Psoas muscle (tissue), 8 donors: ENCODE measurements around the gene RARRES2. TPM values are rescaled to one million over a fixed set of nuclear protein-coding genes. Genes with fewer than 3 reads are reported as not detected.
"Not testable (repeated sequence)": the region's sequence is repeated elsewhere in the genome, so short reads cannot be mapped to it uniquely, and the experiment has no call there.

ENCODE experiments used
- ATAC-seq, 4 donors: fragments of 200-7000 bp; cut with Tn5 transposase; one replicate each; pipeline ENCODE4 v1.9.1; 2020; ENCODE audit warnings: moderate library complexity in 3 of 4, mild to moderate bottlenecking in 2 of 4
- DNase-seq, 2 donors: peaks; one replicate each; pipeline ENCODE4 v3.0.0-alpha.2; 2020
- H3K27ac ChIP-seq: fragments of 200-600 bp; one replicate; pipeline ENCODE4 v1.8.0; 2022
- H3K27me3 ChIP-seq, 3 donors: fragments of 200-600 bp in 1 of 3; one replicate each; pipeline versions ENCODE4 v1.6.1 to v1.8.0; 2013 to 2022; ENCODE audit warnings: low read length in 2 of 3, mild to moderate bottlenecking in 2 of 3, moderate library complexity in 1 of 3; ENCODE audit not compliant: insufficient read depth in 3 of 3
- H3K36me3 ChIP-seq, 2 donors: fragments of 200-600 bp in 1 of 2; one replicate each; pipeline versions ENCODE4 v1.6.1 to v1.8.0; 2013 to 2022; ENCODE audit warnings: low read depth in 1 of 2, mild to moderate bottlenecking in 1 of 2, moderate library complexity in 1 of 2; ENCODE audit not compliant: insufficient read depth in 1 of 2
- H3K4me1 ChIP-seq: fragments of 200-600 bp; one replicate; pipeline ENCODE4 v1.8.0; 2022
- H3K4me3 ChIP-seq: fragments of 200-600 bp; one replicate; pipeline ENCODE4 v1.8.0; 2022; ENCODE audit warnings: mild to moderate bottlenecking
- H3K9me3 ChIP-seq: fragments of 200-600 bp; one replicate; pipeline ENCODE4 v1.8.0; 2022
- WGBS, 3 donors: extraction: QIAGEN DNeasy Blood & Tissue Kit; methylation state at CpG; one replicate each; pipeline versions ENCODE4 v1.1.6 to v1.1.7; 2013; 5-methylcytosine and 5-hydroxymethylcytosine counted together
- intact Hi-C, 2 donors: fragments of 100-400 bp; cut with DNase I; formaldehyde crosslinking; loops; one replicate each; pipeline versions ENCODE4 v1.11.0 to v1.14.2; 2022
- polyA plus RNA-seq, 3 donors: library from polyadenylated mRNA; stranded (reverse); fragments of 200-250 nt; gene quantifications; one replicate each; pipeline ENCODE4 v1.2.3, GENCODE V29; 2013
- total RNA-seq, 4 donors: library from RNA; stranded (reverse); fragmentation: NEBNext Ultra II Directional in 2 of 4; extraction: Animal tissue kit (Norgen Biotek cat#: 25700) in 2 of 4; gene quantifications; one replicate each; pipeline versions ENCODE4 v1.2.1 to v1.2.4, GENCODE V29; 2021 to 2023
- donor health status: healthy with polysubstance abuse.
- donor health status: DM: no; HTN: no; CAD: no; lungs with moderate emphysema.
- donor health status: Bipolar disorder and iron deficiency.
- donor health status: healthy.
- donor health status: DM: yes; HTN: yes; CAD: no.
- donor health status: DM: no; HTN: no; CAD: no.
- donor health status: DM: no; HTN: no; CAD: no.
- donor health status: DM: yes; HTN: yes; CAD: no.

Gene RARRES2
- total and polyA plus RNA-seq, 7 donors = 4.1 to 17.9 (median 7.3) TPM

DNA sequence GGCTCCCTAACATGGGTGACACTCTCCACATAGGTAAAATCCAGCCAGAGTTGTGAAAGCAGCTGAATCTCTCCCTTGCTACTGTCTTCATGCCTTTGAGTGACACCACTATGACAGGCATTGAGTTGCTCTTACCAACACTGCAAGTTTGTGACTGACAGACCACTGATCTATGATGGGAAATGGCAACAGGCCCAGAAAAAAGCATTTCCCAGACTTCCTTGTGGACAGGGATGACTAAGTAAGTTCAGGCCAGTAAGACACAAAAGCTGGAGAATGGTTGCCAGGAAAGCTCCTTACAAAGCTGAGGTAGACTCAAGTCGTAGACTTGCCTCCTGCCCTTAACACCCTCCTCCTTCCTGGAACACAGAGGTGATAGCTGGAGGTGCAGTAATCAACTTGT, 38.5 kb downstream of the RARRES2 start:
- H3K4me3 ChIP-seq, H3K27ac ChIP-seq, H3K4me1 ChIP-seq, H3K9me3 ChIP-seq, H3K27me3 ChIP-seq, intact Hi-C loops, H3K36me3 ChIP-seq, DNase-seq: not testable (repeated sequence)
- WGBS, 3 donors = 57 to 70% (median 68%) methylated on average over 1 of the region's 1 CpG
- peak; percentile 76 to 95 (median 78) for ATAC-seq

DNA sequence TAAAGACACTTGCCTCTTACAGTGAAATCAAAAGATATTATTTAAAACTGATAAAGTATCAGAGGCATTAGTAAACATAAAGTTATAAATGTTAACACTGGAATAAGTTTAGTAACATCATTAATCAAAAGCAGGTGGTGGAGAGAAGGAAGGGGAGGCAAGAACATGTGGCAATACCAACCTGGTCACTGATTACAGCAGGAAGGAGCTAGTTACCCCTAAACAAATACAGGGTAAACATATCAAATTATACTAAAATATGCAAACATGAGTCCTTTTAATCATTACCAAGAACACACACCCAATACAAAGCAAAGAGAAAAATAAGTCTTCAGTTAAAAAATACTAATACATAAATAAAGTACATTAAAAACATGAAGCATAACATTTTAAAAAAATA, 43.5 kb downstream of the RARRES2 start:
- H3K27ac ChIP-seq, H3K4me3 ChIP-seq, H3K36me3 ChIP-seq, intact Hi-C loops, H3K9me3 ChIP-seq, H3K4me1 ChIP-seq, H3K27me3 ChIP-seq, ATAC-seq, DNase-seq: not testable (repeated sequence)

DNA sequence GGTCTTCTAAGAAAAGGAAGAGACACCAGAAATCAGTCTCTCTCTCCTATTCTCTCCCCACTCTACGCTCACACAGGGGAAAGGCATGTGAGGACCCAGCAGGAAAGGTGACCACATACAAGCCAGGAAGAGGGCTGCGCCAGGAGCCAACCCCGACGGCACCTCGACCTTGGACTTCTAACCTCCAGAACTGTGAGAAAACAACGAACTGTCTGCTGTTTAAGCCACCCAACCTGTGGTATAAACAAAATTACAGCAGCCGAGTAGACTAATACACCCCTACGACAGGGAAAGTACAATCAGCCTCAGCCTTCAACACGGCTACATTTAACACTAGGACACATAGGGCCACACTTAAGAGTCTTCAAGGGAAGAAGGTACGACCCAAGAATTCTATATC, 44.6 kb downstream of the RARRES2 start:
- DNase-seq, H3K9me3 ChIP-seq, ATAC-seq, H3K36me3 ChIP-seq, H3K27ac ChIP-seq, H3K4me3 ChIP-seq, H3K27me3 ChIP-seq, H3K4me1 ChIP-seq, intact Hi-C loops: not testable (repeated sequence)
- WGBS, 3 donors = 85 to 90% (median 88%) methylated on average over 8 to 9 of the region's 10 CpGs

DNA sequence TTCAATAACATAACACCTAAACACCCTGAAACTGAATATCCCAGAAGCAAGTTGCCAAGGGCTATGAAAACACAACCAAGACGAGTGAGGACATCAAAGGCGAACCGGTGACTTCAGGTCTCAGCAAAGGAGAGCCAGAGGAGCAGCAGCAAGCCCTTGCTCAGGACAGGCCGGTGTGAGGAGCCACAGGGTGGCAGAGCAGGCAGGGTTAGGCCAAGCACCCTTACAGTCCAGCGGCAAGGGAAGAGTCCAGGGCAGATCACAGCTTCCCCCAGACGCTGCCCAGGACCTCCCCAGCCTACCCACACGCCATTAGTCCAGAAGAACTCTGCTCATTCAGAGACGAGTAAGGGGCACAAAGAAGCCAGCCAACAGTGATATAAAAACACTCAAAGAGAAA, 45.8 kb downstream of the RARRES2 start:
- intact Hi-C loops, H3K27me3 ChIP-seq, H3K9me3 ChIP-seq, H3K36me3 ChIP-seq, H3K4me1 ChIP-seq, H3K4me3 ChIP-seq, DNase-seq, H3K27ac ChIP-seq: not testable (repeated sequence)
- WGBS, 3 donors = 13 to 46% (median 39%) methylated on average over 1 to 3 of the region's 8 CpGs
- peak; percentile 67 to 84 (median 82) for ATAC-seq

DNA sequence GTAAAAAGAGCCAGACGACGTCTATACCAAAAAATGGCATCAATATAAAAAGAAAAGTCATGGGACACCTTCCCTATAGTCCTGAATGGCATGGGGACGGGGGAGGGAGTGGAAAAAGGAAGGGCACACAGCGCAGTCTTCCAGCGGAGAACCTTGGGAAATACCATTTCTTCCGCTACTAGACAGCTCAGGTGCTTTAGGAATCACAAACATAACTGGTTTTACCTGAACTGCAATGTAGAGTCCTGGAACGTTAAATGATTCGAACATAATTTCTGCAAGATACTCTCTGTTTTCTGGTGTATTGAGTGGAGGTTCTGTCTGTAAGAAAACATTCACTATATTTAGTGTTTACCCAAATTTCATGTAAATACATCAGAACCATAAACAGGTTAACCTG, 46.4 kb downstream of the RARRES2 start:
- 94 to 95% (median 95%) methylated on average over 8 of the region's 8 CpGs for WGBS, 3 donors
- not testable (repeated sequence) for H3K27me3 ChIP-seq, ATAC-seq

DNA sequence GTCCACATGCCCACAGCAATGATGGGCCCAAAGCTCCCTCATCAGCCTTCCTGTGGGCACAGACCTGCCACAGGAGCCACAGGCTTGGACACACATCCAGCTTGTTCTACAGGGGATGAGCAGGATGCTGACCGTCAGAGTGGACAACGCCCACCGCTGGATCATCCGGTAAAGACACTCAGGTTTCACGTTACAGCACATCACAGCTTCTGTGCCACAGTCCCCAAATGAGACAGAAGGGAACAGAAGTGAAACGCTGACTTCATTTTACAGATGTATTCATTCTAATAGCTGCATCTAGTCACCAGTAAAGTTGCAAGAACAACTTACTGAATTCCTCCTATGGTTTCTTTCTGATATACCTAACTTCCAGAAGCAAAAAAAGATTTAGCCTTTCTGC, 51.1 kb downstream of the RARRES2 start:
- DNase-seq = not testable (repeated sequence)

More for the DNA sequence above, 46.4 kb downstream of the RARRES2 start:
- H3K4me3 ChIP-seq, H3K36me3 ChIP-seq, intact Hi-C loops, DNase-seq, H3K27ac ChIP-seq, H3K4me1 ChIP-seq, H3K9me3 ChIP-seq: not testable (repeated sequence)

DNA sequence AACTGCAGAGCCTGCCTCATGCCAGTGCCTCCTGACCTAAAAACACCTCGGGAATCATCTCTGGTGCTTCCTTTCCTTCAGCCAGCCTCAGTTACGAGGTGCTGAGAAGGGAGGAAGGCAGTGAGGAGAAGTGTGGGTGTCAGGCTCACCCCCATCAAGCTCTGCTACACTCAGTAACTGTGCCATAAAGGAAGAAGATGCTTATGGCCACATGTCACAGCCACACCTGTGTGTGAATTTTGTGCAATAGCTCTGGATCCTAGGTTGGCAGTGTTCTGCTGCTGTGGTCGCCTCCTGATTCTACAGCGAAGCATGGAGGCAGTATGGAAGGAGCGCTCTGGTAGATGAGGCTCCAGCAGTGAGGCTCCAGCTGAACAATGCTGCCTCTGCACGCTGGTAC, 52.6 kb downstream of the RARRES2 start:
- intact Hi-C loops = loop anchor here in 1 of 2 donors (10.0 kb wide), 2 partner anchors 96 to 136 kb away; no protein-coding TSS in a partner anchor
- H3K27ac ChIP-seq, H3K4me1 ChIP-seq, H3K36me3 ChIP-seq, H3K4me3 ChIP-seq, ATAC-seq, H3K27me3 ChIP-seq, H3K9me3 ChIP-seq, DNase-seq: not testable (repeated sequence)
- WGBS, 3 donors = 85 to 92% (median 90%) methylated on average over 4 to 5 of the region's 6 CpGs

More for the DNA sequence above, 51.1 kb downstream of the RARRES2 start:
- H3K4me1 ChIP-seq, ATAC-seq, H3K27ac ChIP-seq, intact Hi-C loops, H3K4me3 ChIP-seq, H3K9me3 ChIP-seq, H3K36me3 ChIP-seq, H3K27me3 ChIP-seq: not testable (repeated sequence)
- WGBS, 3 donors = 17 to 36% (median 23%) methylated on average over 6 of the region's 6 CpGs

Other genes starting within 250 kb of the RARRES2 start
- gene LRRC61, start 18.3 kb downstream of the RARRES2 start, total RNA-seq = 1 to 10 TPM in 3 of 4 donors, under 1 TPM in 1; 0.88 to 4.4 (median 2.6) TPM
- gene LRRC61, start 18.3 kb downstream of the RARRES2 start, polyA plus RNA-seq = 1 to 10 TPM; 2.0 to 3.8 (median 3.3) TPM
- gene ACTR3C, start 18.1 kb downstream of the RARRES2 start, total RNA-seq = 1 to 10 TPM in 3 of 4 donors, under 1 TPM in 1; 0.71 to 3.3 (median 3.0) TPM
- gene ACTR3C, start 18.1 kb downstream of the RARRES2 start, polyA plus RNA-seq = 1 to 10 TPM; 1.3 to 3.7 (median 1.4) TPM
- 100 to 1,000 TPM; 112 to 212 (median 137) TPM for gene REPIN1, start 27.2 kb upstream of the RARRES2 start, total RNA-seq
- 100 to 1,000 TPM in 1 of 3 donors, 10 to 100 TPM in 2; 80.2 to 133 (median 83.2) TPM for gene REPIN1, start 27.2 kb upstream of the RARRES2 start, polyA plus RNA-seq
- 1 to 10 TPM; 1.6 to 3.2 (median 2.8) TPM for gene ZNF775, start 37.7 kb upstream of the RARRES2 start, total RNA-seq
- 1 to 10 TPM; 2.6 to 3.8 (median 3.7) TPM for gene ZNF775, start 37.7 kb upstream of the RARRES2 start, polyA plus RNA-seq
- 10 to 100 TPM in 1 of 4 donors, 1 to 10 TPM in 3; 6.1 to 11.9 (median 7.0) TPM for gene GIMAP8, start 109.0 kb upstream of the RARRES2 start, total RNA-seq
- 1 to 10 TPM; 4.4 to 7.8 (median 4.7) TPM for gene GIMAP8, start 109.0 kb upstream of the RARRES2 start, polyA plus RNA-seq
- 10 to 100 TPM; 10.7 to 17.7 (median 11.4) TPM for gene GIMAP7, start 173.2 kb upstream of the RARRES2 start, total RNA-seq
- 10 to 100 TPM; 15.0 to 23.7 (median 21.1) TPM for gene GIMAP7, start 173.2 kb upstream of the RARRES2 start, polyA plus RNA-seq
- 10 to 100 TPM; 14.2 to 36.4 (median 15.1) TPM for gene GIMAP4, start 225.8 kb upstream of the RARRES2 start, total RNA-seq
- gene GIMAP4, start 225.8 kb upstream of the RARRES2 start, polyA plus RNA-seq = 10 to 100 TPM; 13.6 to 21.7 (median 15.0) TPM